Measurements from ENCODE around the gene NINJ2. TPM values are rescaled to one million over a fixed set of nuclear protein-coding genes. Genes with fewer than 3 reads are reported as not detected.

Gene NINJ2
- total and polyA plus RNA-seq, 4 donors, result 5.8 to 28.4 (median 14.3) TPM

DNA sequence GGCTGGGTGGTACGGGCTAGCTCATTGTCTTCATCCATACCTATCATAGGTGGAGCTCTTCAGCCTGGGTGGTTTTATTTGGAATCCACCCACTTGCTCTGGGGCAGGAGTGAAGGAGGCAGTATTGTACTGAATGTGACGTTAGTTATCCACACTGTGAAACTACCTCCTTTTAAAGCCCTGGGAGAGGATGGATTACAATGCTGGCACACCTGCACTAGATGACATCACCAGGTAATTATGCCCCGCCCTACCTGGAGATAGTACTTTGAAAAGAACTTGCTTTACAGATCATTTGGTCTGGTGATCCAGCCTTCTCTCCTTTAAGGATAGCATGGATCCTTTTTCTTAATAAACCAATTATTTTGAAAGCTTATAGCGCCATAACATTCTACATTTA, 125.5 kb downstream of the NINJ2 start:
- no peak overlapping the region for H3K9ac ChIP-seq (ENCODE audit: insufficient read depth in 1 of 2, low read length in 2 of 2)
- DNase-seq, result no peak
- H3K27me3 ChIP-seq (ENCODE audit: control insufficient read depth in 3 of 3, insufficient read depth in 3 of 3, low read length in 2 of 3), result no peaks in the 10 kb centered on the region
- H3K27ac ChIP-seq (ENCODE audit: low read depth in 1 of 2, low read length in 1 of 2), result no peak overlapping the region
- no peak for ATAC-seq (ENCODE audit: insufficient read depth, low FRiP score)
- H3K4me3 ChIP-seq, result no peak overlapping the region
- no peaks in the 10 kb centered on the region for H3K36me3 ChIP-seq (ENCODE audit: control insufficient read depth in 4 of 4, insufficient read depth in 4 of 4, low read length in 4 of 4)
- 85 to 91% methylated on average over 4 of the region's 4 CpGs for WGBS, 2 donors
- TF ChIP-seq, protein P1, sequence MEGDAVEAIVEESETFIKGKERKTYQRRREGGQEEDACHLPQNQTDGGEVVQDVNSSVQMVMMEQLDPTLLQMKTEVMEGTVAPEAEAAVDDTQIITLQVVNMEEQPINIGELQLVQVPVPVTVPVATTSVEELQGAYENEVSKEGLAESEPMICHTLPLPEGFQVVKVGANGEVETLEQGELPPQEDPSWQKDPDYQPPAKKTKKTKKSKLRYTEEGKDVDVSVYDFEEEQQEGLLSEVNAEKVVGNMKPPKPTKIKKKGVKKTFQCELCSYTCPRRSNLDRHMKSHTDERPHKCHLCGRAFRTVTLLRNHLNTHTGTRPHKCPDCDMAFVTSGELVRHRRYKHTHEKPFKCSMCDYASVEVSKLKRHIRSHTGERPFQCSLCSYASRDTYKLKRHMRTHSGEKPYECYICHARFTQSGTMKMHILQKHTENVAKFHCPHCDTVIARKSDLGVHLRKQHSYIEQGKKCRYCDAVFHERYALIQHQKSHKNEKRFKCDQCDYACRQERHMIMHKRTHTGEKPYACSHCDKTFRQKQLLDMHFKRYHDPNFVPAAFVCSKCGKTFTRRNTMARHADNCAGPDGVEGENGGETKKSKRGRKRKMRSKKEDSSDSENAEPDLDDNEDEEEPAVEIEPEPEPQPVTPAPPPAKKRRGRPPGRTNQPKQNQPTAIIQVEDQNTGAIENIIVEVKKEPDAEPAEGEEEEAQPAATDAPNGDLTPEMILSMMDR (IDR thresholded peaks at IDR 0.05; ENCODE audit: control extremely low read depth, extremely low read depth), result no peak
- peaks cover 0 to 2% (median 0%) of the 10 kb centered on the region in 4 donors for H3K9me3 ChIP-seq (ENCODE audit: control insufficient read depth in 4 of 4, insufficient read depth in 3 of 4, low read length in 3 of 4)
- H3K4me1 ChIP-seq (ENCODE audit: control insufficient read depth in 5 of 5, insufficient read depth in 5 of 5, low read length in 5 of 5), result peaks cover 0 to 15% (median 2%) of the 10 kb centered on the region in 5 donors

DNA sequence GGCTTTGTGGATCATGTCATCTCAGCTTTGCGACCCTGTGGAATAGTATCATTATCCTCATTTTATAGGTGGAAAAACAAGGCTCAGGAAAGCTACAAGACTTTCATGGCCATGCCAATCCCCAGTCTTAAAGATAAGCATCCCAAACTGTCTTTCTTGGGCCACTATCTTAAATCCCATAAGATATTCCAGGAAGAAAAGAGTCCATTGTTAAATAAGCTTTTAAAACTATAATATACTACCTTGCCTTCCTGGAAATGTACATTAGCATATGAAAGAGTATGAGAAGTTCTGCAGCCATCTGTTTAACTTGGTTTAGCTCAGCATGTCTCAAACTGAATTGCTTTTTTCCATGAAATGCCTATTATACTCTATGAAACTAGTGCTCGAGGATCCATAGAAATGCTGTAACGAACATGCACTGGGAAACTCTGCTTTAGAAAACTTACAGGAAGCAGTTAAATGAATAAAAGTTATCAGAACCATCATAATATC, 126.4 kb downstream of the NINJ2 start:
- peaks cover 0 to 7% (median 0%) of the 10 kb centered on the region in 4 donors for H3K9me3 ChIP-seq (ENCODE audit: control insufficient read depth in 4 of 4, insufficient read depth in 3 of 4, low read length in 3 of 4)
- no peak for DNase-seq
- TF ChIP-seq, protein P1 (IDR thresholded peaks at IDR 0.05; ENCODE audit: control extremely low read depth, extremely low read depth), result no peak
- no peak overlapping the region for H3K27ac ChIP-seq (ENCODE audit: low read depth in 1 of 2, low read length in 1 of 2)
- WGBS, 2 donors, result 97 to 98% methylated on average over 3 of the region's 3 CpGs
- no peaks in the 10 kb centered on the region for H3K27me3 ChIP-seq (ENCODE audit: control insufficient read depth in 3 of 3, insufficient read depth in 3 of 3, low read length in 2 of 3)
- no peak overlapping the region for H3K4me3 ChIP-seq
- H3K4me1 ChIP-seq (ENCODE audit: control insufficient read depth in 5 of 5, insufficient read depth in 5 of 5, low read length in 5 of 5), result peaks cover 0 to 5% (median 0%) of the 10 kb centered on the region in 5 donors
- H3K9ac ChIP-seq (ENCODE audit: insufficient read depth in 1 of 2, low read length in 2 of 2), result no peak overlapping the region
- no peaks in the 10 kb centered on the region for H3K36me3 ChIP-seq (ENCODE audit: control insufficient read depth in 4 of 4, insufficient read depth in 4 of 4, low read length in 4 of 4)
- no peak for ATAC-seq (ENCODE audit: insufficient read depth, low FRiP score)

DNA sequence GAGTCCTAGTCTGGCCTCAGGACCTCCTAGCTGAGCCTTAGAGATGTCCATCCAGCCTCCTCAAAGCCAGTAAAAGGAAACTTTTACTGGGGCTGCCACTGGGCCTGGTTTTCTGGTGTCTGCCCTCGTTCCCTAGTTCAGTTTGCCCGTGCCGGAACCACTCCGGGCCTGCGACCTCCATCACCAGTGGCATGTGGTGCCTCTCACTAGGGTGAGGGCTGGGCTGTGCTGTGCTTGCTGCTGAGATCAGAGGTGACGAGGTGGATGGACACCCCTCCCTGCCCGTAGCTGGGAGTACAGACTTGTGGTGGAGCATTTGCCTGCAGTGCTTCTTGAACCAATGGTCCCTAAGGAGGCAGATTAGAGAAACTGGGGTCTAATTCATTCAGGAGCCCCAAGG, 127.8 kb downstream of the NINJ2 start:
- Histone ChIP-seq H3K9ac (ENCODE audit: insufficient read depth in 1 of 2, low read length in 2 of 2) (no peak overlapping the region), H3K27me3 (ENCODE audit: control insufficient read depth in 3 of 3, insufficient read depth in 3 of 3, low read length in 2 of 3) (no peaks in the 10 kb centered on the region), H3K36me3 (ENCODE audit: control insufficient read depth in 4 of 4, insufficient read depth in 4 of 4, low read length in 4 of 4) (no peaks in the 10 kb centered on the region), H3K27ac (ENCODE audit: low read depth in 1 of 2, low read length in 1 of 2) (no peak overlapping the region), H3K4me1 (ENCODE audit: control insufficient read depth in 5 of 5, insufficient read depth in 5 of 5, low read length in 5 of 5) (peaks cover 0 to 5% (median 0%) of the 10 kb centered on the region in 5 donors), H3K4me3 (no peak overlapping the region), H3K9me3 (ENCODE audit: control insufficient read depth in 4 of 4, insufficient read depth in 3 of 4, low read length in 3 of 4) (peaks cover 0 to 7% (median 3%) of the 10 kb centered on the region in 4 donors)
- WGBS, 2 donors, result 88 to 96% methylated on average over 7 of the region's 7 CpGs
- DNase-seq, result no peak
- TF ChIP-seq, protein P1 (IDR thresholded peaks at IDR 0.05; ENCODE audit: control extremely low read depth, extremely low read depth), result no peak
- ATAC-seq (ENCODE audit: insufficient read depth, low FRiP score), result no peak

DNA sequence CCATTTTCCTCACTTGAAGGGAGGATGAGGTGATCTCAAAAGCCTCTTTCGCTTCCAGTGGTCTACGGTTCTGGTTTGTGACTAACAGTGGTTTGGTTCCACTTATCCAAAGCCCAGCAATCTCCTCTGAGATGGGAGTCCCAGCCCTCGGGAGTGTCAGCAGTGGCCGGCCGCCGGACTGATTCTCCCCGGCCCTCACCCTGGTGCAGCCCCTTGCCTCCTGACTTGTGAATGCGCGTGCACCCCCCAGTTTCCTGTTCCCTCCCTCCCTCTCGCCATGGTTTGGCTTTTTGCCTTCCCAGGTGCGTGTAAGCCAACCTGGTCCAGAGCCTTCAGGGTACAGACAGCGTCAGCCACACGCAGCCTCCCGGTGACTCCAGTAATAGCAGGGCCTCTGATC, 129.0 kb downstream of the NINJ2 start:
- H3K4me1 ChIP-seq (ENCODE audit: control insufficient read depth in 5 of 5, insufficient read depth in 5 of 5, low read length in 5 of 5), result peaks cover 0 to 5% (median 0%) of the 10 kb centered on the region in 5 donors
- H3K9me3 ChIP-seq (ENCODE audit: control insufficient read depth in 4 of 4, insufficient read depth in 3 of 4, low read length in 3 of 4), result peaks cover 0 to 7% (median 3%) of the 10 kb centered on the region in 4 donors
- DNase-seq (no peak), ATAC-seq (ENCODE audit: insufficient read depth, low FRiP score) (no peak)
- H3K27ac ChIP-seq (ENCODE audit: low read depth in 1 of 2, low read length in 1 of 2), result no peak overlapping the region
- TF ChIP-seq, protein P1 (IDR thresholded peaks at IDR 0.05; ENCODE audit: control extremely low read depth, extremely low read depth), result no peak
- no peak overlapping the region for H3K4me3 ChIP-seq
- H3K27me3 ChIP-seq (ENCODE audit: control insufficient read depth in 3 of 3, insufficient read depth in 3 of 3, low read length in 2 of 3), result no peaks in the 10 kb centered on the region
- H3K36me3 ChIP-seq (ENCODE audit: control insufficient read depth in 4 of 4, insufficient read depth in 4 of 4, low read length in 4 of 4), result no peaks in the 10 kb centered on the region
- 85 to 87% methylated on average over 14 of the region's 14 CpGs for WGBS, 2 donors
- H3K9ac ChIP-seq (ENCODE audit: insufficient read depth in 1 of 2, low read length in 2 of 2), result no peak overlapping the region

Data from lung (tissue), 12 donors.